HepG2 (cell line): ENCODE results near the gene MTMR3. TPM values are rescaled to one million over a fixed set of nuclear protein-coding genes. Genes with fewer than 3 reads are reported as not detected.
A peak's percentile ranks its signal among the peaks of the same experiment; 100 is the strongest.

Experiments
- CC2D1A ChIP-seq: sonication (generic); formaldehyde crosslinking; IDR thresholded peaks from 2 replicates; pipeline ENCODE4 v1.8.1; 2023; ENCODE audit warnings: mild to moderate bottlenecking, missing genetic modification reagents
- ELF3 ChIP-seq: IDR thresholded peaks from 2 replicates; pipeline ENCODE4 v1.6.1; 2016; ENCODE audit warnings: missing genetic modification reagents, missing compliant biosample characterization
- GATAD2A ChIP-seq: IDR thresholded peaks from 2 replicates; pipeline ENCODE4 v1.6.1; 2016
- HDAC2 ChIP-seq: sonication (generic); formaldehyde crosslinking; IDR thresholded peaks from 2 replicates; pipeline ENCODE4 v1.4.0; 2020; ENCODE audit warnings: missing genetic modification reagents
- HNF4G ChIP-seq, 2 experiments: sonication (generic) in 1 of 2; formaldehyde crosslinking in 1 of 2; IDR thresholded peaks; 2 replicates each; pipeline versions ENCODE4 v1.4.0 to v1.6.1; 2011 to 2020; ENCODE audit warnings: borderline replicate concordance in 2 of 2, low read depth in 2 of 2, mild to moderate bottlenecking in 2 of 2, low read length in 1 of 2, missing genetic modification reagents in 1 of 2, moderate library complexity in 1 of 2
- HOXA3 ChIP-seq: sonication (generic); formaldehyde crosslinking; IDR thresholded peaks from 2 replicates; pipeline ENCODE4 v1.5.0; 2020; ENCODE audit warnings: missing genetic modification reagents
- KDM5A ChIP-seq: fragments of 200-600 bp; sonication (generic); IDR thresholded peaks from 2 replicates; pipeline ENCODE4 v1.7.0; 2018; ENCODE audit warnings: antibody characterized with exemption, mild to moderate bottlenecking, low read length, borderline replicate concordance
- KLF6 ChIP-seq: IDR thresholded peaks from 2 replicates; pipeline ENCODE4 v1.8.0; 2016; ENCODE audit warnings: missing biosample characterization, missing genetic modification reagents
- RBFOX2 ChIP-seq: fragments of 200-400 bp; formaldehyde crosslinking; IDR thresholded peaks from 2 replicates; pipeline ENCODE4 v1.6.1; 2017; ENCODE audit warnings: low read depth, mild to moderate bottlenecking, low read length
- REPIN1 ChIP-seq: sonication (generic); formaldehyde crosslinking; IDR thresholded peaks from 2 replicates; pipeline ENCODE4 v1.8.0; 2022; ENCODE audit warnings: missing genetic modification reagents, low read depth, mild to moderate bottlenecking, borderline replicate concordance
- RXRA ChIP-seq: sonication (generic); formaldehyde crosslinking; IDR thresholded peaks from 2 replicates; pipeline ENCODE4 v1.5.1; 2020; ENCODE audit warnings: missing genetic modification reagents
- ZMYM3 ChIP-seq: sonication (generic); formaldehyde crosslinking; IDR thresholded peaks from 2 replicates; pipeline ENCODE4 v1.5.1; 2020; ENCODE audit warnings: mild to moderate bottlenecking, missing genetic modification reagents
- ZNF282 ChIP-seq: fragments of 450-650 bp; IDR thresholded peaks from 2 replicates; pipeline ENCODE4 v1.6.1; 2018; ENCODE audit not compliant: partially characterized antibody
- ZNF333 ChIP-seq: sonication (generic); formaldehyde crosslinking; IDR thresholded peaks from 2 replicates; pipeline ENCODE4 v1.4.0; 2020; ENCODE audit warnings: mild to moderate bottlenecking, missing genetic modification reagents, borderline replicate concordance
- ZNF562 ChIP-seq: sonication (generic); formaldehyde crosslinking; IDR thresholded peaks from 2 replicates; pipeline ENCODE4 v1.8.0; 2022; ENCODE audit warnings: missing genetic modification reagents, borderline replicate concordance
- ZSCAN21 ChIP-seq: sonication (generic); formaldehyde crosslinking; IDR thresholded peaks from 2 replicates; pipeline ENCODE4 v1.8.0; 2022; ENCODE audit warnings: mild to moderate bottlenecking, missing genetic modification reagents, moderate library complexity, borderline replicate concordance
- polyA plus RNA-seq, 8 experiments: library from polyadenylated mRNA; depleted of rRNA in 3 of 8; stranded (reverse) in 7 of 8; unstranded in 1 of 8; fragments of >200 nt; fragmentation: Illumina TruSeq in 4 of 8; extraction: Trizol in 4 of 8; gene quantifications; 2 replicates each; pipeline versions ENCODE4 v1.2.1 to v1.2.3, GENCODE V29; 2011 to 2016; ENCODE audit warnings: low read depth in 4 of 8, missing spikeins in 1 of 8, mixed read lengths in 1 of 8; ENCODE audit not compliant: insufficient read depth in 1 of 8
- total RNA-seq, 5 experiments: library from RNA; depleted of rRNA; stranded (reverse); fragments of >200 nt; fragmentation: Illumina TruSeq; extraction: Trizol; gene quantifications; 2 replicates each; pipeline ENCODE4 v1.2.3, GENCODE V29; 2016; ENCODE audit warnings: low read depth in 1 of 5
- TF ChIP-seq, protein P1 (sequence below): sonication (generic); formaldehyde crosslinking; conservative IDR thresholded peaks from 2 replicates; pipeline ENCODE4 v1.5.0; 2020; ENCODE audit warnings: missing genetic modification reagents
- TF ChIP-seq, protein P2 (sequence below): IDR thresholded peaks from 2 replicates; pipeline ENCODE4 v1.6.1; 2016; ENCODE audit warnings: missing genetic modification reagents, missing compliant biosample characterization
- TF ChIP-seq, protein P3 (sequence below): sonication (generic); formaldehyde crosslinking; IDR thresholded peaks from 2 replicates; pipeline ENCODE4 v1.5.0; 2020; ENCODE audit warnings: mild to moderate bottlenecking, missing genetic modification reagents, moderate library complexity
- TF ChIP-seq, protein P4 (sequence below): sonication (generic); formaldehyde crosslinking; IDR thresholded peaks from 2 replicates; pipeline ENCODE4 v1.4.0; 2020; ENCODE audit warnings: mild to moderate bottlenecking, missing genetic modification reagents
- TF ChIP-seq, protein P5 (sequence below): sonication (generic); formaldehyde crosslinking; IDR thresholded peaks from 2 replicates; pipeline ENCODE4; 2020; ENCODE audit warnings: missing genetic modification reagents, mild to moderate bottlenecking, borderline replicate concordance

MTMR3 gene
- total and polyA plus RNA-seq, 2 of the 13 experiments (the other 11 are each of a cell fraction or from before 2014, with no cell fraction given): 12.6 to 24.8 TPM

DNA sequence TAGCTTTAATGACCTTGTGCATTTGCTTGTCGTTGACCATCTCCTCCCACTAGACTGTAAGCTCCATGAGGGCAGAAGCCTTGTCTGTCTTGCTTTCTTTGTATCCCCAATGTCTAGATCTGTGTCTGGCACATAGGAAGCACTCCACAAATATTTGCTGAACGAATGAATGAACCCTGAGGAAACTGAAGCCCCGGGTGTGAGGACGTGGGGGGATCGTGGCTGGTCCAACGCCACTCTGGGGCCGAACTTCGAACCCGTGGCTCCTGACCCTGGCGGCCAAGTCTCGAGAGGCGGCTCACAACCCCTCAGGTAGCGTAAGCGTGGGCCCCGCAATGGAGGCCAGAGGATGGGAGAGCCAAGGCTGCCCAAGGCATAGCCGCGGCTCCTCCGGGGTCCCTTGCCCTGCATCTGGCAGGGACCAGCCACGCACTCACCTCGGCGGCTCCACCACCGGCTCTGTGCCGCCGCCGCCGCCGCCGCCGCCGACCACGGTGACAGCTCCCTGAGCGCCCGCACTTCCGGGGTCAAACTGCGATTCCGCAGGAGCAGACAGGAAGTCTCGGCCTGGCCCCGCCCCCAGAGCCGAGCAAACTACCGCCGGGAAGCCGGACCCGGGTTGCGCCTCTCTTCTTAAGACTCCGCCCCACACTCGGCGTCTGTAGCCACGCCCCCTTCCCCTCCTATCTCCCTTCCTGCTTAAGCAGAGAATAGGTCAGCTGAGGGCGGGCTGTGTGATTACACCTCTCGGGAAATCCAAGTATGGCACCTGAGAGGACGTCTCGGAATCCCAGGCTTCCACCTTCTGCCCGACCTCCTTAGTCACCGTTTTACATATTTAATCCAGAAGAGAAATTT, 45.0 kb upstream of the MTMR3 start, which contains the start of gene ASCC2 (continued):
- TF ChIP-seq, protein P1, sequence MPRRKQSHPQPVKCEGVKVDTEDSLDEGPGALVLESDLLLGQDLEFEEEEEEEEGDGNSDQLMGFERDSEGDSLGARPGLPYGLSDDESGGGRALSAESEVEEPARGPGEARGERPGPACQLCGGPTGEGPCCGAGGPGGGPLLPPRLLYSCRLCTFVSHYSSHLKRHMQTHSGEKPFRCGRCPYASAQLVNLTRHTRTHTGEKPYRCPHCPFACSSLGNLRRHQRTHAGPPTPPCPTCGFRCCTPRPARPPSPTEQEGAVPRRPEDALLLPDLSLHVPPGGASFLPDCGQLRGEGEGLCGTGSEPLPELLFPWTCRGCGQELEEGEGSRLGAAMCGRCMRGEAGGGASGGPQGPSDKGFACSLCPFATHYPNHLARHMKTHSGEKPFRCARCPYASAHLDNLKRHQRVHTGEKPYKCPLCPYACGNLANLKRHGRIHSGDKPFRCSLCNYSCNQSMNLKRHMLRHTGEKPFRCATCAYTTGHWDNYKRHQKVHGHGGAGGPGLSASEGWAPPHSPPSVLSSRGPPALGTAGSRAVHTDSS (CRISPR knock-in tag): no peak
- TF ChIP-seq RBFOX2 (peak; percentile 89), CC2D1A (CRISPR knock-in tag) (no peak), ZNF282 (no peak), ZNF562 (CRISPR knock-in tag) (no peak), HOXA3 (CRISPR knock-in tag) (peak; percentile 67), HDAC2 (CRISPR knock-in tag) (0 out of 2 replicates have a peak, but pooled peaks have one; percentile 19), ZNF333 (CRISPR knock-in tag) (no peak), ELF3 (CRISPR knock-in tag) (peak; percentile 67; the same call in 1 of the 2 replicates), KDM5A (peak; percentile 66; the same call in 1 of the 2 replicates), KLF6 (CRISPR knock-in tag) (no peak), ZMYM3 (no peak), GATAD2A (CRISPR knock-in tag) (peak; percentile 30), ZSCAN21 (no peak), RXRA (peak; percentile 78), HNF4G (IDR thresholded peaks at IDR 0.05; ENCODE audit: borderline replicate concordance, low read depth, low read length) (0 out of 2 replicates have a peak, but pooled peaks have one; percentile 25), HNF4G (CRISPR knock-in tag; IDR thresholded peaks at IDR 0.05; ENCODE audit: borderline replicate concordance, low read depth) (no peak), REPIN1 (CRISPR knock-in tag) (no peak)
- TF ChIP-seq, protein P2, sequence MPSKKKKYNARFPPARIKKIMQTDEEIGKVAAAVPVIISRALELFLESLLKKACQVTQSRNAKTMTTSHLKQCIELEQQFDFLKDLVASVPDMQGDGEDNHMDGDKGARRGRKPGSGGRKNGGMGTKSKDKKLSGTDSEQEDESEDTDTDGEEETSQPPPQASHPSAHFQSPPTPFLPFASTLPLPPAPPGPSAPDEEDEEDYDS (CRISPR knock-in tag): peak; percentile 85
- TF ChIP-seq, protein P3, sequence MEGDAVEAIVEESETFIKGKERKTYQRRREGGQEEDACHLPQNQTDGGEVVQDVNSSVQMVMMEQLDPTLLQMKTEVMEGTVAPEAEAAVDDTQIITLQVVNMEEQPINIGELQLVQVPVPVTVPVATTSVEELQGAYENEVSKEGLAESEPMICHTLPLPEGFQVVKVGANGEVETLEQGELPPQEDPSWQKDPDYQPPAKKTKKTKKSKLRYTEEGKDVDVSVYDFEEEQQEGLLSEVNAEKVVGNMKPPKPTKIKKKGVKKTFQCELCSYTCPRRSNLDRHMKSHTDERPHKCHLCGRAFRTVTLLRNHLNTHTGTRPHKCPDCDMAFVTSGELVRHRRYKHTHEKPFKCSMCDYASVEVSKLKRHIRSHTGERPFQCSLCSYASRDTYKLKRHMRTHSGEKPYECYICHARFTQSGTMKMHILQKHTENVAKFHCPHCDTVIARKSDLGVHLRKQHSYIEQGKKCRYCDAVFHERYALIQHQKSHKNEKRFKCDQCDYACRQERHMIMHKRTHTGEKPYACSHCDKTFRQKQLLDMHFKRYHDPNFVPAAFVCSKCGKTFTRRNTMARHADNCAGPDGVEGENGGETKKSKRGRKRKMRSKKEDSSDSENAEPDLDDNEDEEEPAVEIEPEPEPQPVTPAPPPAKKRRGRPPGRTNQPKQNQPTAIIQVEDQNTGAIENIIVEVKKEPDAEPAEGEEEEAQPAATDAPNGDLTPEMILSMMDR: no peak
- TF ChIP-seq, protein P4, sequence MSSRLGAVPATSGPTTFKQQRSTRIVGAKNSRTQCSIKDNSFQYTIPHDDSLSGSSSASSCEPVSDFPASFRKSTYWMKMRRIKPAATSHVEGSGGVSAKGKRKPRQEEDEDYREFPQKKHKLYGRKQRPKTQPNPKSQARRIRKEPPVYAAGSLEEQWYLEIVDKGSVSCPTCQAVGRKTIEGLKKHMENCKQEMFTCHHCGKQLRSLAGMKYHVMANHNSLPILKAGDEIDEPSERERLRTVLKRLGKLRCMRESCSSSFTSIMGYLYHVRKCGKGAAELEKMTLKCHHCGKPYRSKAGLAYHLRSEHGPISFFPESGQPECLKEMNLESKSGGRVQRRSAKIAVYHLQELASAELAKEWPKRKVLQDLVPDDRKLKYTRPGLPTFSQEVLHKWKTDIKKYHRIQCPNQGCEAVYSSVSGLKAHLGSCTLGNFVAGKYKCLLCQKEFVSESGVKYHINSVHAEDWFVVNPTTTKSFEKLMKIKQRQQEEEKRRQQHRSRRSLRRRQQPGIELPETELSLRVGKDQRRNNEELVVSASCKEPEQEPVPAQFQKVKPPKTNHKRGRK: no peak
- TF ChIP-seq, protein P5, sequence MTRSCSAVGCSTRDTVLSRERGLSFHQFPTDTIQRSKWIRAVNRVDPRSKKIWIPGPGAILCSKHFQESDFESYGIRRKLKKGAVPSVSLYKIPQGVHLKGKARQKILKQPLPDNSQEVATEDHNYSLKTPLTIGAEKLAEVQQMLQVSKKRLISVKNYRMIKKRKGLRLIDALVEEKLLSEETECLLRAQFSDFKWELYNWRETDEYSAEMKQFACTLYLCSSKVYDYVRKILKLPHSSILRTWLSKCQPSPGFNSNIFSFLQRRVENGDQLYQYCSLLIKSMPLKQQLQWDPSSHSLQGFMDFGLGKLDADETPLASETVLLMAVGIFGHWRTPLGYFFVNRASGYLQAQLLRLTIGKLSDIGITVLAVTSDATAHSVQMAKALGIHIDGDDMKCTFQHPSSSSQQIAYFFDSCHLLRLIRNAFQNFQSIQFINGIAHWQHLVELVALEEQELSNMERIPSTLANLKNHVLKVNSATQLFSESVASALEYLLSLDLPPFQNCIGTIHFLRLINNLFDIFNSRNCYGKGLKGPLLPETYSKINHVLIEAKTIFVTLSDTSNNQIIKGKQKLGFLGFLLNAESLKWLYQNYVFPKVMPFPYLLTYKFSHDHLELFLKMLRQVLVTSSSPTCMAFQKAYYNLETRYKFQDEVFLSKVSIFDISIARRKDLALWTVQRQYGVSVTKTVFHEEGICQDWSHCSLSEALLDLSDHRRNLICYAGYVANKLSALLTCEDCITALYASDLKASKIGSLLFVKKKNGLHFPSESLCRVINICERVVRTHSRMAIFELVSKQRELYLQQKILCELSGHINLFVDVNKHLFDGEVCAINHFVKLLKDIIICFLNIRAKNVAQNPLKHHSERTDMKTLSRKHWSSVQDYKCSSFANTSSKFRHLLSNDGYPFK (CRISPR knock-in tag): peak; percentile 47; the same call in 1 of the 2 replicates
